ENCODE results near the gene TRAF7. TPM values are rescaled to one million over a fixed set of nuclear protein-coding genes. Genes with fewer than 3 reads are reported as not detected.

Gene TRAF7
- total RNA-seq, 1 experiment from 2014 or later, result 199 TPM

DNA sequence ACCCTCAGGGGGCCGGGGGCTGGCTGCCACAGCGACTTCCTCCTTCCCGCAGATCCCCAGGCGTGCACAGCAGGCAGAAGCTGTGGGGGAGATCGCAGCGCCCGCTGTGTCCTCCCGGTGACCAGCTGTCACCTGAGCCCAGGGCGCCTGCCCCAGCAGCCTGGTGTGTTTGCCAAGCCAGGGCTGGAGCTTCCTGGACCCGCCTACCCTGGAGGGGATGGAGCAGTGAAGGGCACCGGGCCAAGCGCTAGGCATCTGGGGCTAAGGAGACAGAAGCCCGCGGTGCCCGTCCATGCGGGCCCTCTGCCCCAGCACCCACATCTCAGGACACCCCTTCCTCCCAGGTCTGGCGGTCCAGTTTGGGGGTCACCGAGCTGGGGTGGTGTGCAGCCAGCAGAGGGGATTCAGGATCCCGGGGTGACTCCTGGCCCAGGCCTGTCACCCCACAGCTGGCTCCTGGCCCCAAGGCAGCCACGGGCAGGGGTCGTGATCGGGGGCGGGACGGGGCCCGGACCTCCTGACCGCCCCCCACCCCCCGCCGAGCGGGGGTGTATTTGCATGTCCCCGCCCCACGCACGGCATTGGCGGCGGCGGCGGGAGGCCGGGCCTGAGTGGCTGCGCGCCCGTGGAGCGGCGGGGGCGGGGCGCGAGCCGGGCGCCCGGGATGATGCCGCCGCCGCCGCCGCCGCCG lies 7.5 kb upstream of the TRAF7 start, which contains the start of gene RAB26:
TSS of gene RAB26 (plus strand) at position 645 of the 691 bp plus-strand sequence. CDS start 159 bp downstream, outside the sequence.
- Histone ChIP-seq H3K36me3 (ENCODE audit: low read depth) (peaks cover 10% of the 10 kb centered on the region), H3K4me3 (peak within 1 kb of the TSS; percentile 68), H4K20me1 (ENCODE audit: insufficient read depth) (peaks cover 35% of the 10 kb centered on the region), H3K27ac (peak within 1 kb of the TSS; percentile 37; the same call in 1 of the 2 replicates), H3K79me2 (ENCODE audit: low read depth) (peaks cover 26% of the 10 kb centered on the region), H3F3A (ENCODE audit: insufficient read depth, low read depth) (peaks cover 47% of the 10 kb centered on the region), H2AFZ (no peak within 1 kb of the TSS), H3K9me2 (ENCODE audit: insufficient read depth) (no peaks in the 10 kb centered on the region), H3K27me3 (ENCODE audit: insufficient read depth, low read depth) (no peaks in the 10 kb centered on the region), H3K4me1 (replicated peaks; ENCODE audit: insufficient read depth) (peaks cover 34% of the 10 kb centered on the region), H3K9me3 (ENCODE audit: insufficient read depth, low read depth) (no peaks in the 10 kb centered on the region), H3K4me2 (peak within 1 kb of the TSS; percentile 82)
- peak; percentile 91 to 98 for DNase-seq
- ChIA-PET CTCF (interaction anchor here (0.6 to 0.9 kb wide), 2 partner anchors 103 to 125 kb away, joined by 3 to 4 read pairs; no protein-coding TSS in a partner anchor), POLR2A (ENCODE audit: unreplicated experiment) (interaction anchor here (0.5 to 0.8 kb wide), 5 partner anchors 10 to 204 kb away, joined by 3 to 5 read pairs (median 4); partner anchors contain the start of gene RPS2)
- BruUV-seq (replicated peaks), result no TSS peak
- TF ChIP-seq, protein P1, sequence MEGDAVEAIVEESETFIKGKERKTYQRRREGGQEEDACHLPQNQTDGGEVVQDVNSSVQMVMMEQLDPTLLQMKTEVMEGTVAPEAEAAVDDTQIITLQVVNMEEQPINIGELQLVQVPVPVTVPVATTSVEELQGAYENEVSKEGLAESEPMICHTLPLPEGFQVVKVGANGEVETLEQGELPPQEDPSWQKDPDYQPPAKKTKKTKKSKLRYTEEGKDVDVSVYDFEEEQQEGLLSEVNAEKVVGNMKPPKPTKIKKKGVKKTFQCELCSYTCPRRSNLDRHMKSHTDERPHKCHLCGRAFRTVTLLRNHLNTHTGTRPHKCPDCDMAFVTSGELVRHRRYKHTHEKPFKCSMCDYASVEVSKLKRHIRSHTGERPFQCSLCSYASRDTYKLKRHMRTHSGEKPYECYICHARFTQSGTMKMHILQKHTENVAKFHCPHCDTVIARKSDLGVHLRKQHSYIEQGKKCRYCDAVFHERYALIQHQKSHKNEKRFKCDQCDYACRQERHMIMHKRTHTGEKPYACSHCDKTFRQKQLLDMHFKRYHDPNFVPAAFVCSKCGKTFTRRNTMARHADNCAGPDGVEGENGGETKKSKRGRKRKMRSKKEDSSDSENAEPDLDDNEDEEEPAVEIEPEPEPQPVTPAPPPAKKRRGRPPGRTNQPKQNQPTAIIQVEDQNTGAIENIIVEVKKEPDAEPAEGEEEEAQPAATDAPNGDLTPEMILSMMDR (conservative IDR thresholded peaks at IDR 0.05), result no peak
- no peak for TF ChIP-seq EZH2 (IDR thresholded peaks at IDR 0.05; ENCODE audit: low read depth)
- intact Hi-C loops (cut with micrococcal nuclease; ENCODE audit: unreplicated experiment), result loop anchor here (2.0 to 10.0 kb wide), 3 partner anchors 56 to 283 kb away; no protein-coding TSS in a partner anchor

DNA sequence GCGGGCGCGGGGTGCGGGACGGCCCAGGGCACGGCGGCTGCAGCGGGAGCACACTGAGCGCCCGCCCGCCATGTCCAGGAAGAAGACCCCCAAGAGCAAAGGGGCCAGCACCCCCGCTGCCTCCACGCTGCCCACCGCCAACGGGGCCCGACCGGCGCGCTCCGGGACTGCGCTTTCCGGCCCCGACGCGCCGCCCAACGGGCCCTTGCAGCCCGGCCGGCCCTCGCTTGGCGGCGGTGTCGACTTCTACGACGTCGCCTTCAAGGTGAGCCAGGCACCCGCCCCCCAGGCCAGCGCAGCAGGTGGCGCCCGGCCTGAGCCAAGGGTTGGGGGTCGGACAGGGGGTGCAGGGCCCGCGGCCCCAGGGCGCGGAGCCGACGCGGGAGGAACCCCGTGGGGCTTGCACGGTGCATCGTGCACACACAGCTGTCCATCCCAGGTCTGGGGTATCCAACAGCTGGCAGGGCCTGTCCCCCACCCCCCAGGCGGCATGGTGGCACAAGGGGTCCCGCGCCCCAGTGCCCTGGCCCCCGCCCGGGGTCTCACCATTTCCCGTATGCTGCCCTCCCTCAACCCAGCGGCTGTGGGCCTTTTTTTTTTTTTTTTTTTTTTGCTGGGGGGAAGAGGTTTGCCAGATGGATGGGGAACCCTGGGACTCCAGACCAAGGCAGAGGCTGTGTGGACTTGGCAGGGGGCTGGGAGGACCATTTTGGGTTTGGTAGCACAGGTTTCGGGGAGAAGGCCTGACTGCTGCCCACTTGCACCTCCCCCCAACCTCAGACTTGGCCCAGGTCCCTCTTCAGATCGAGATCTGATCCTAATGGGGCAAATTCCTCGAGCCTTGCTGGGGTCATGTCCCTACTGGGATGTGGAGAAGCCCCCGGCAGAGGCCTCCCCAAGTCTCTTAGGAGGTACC lies 6.6 kb upstream of the TRAF7 start:
- H3K9me2 ChIP-seq (ENCODE audit: insufficient read depth), result no peaks in the 10 kb centered on the region
- peaks cover 42% of the 10 kb centered on the region for H4K20me1 ChIP-seq (ENCODE audit: insufficient read depth)
- H3K4me1 ChIP-seq (replicated peaks; ENCODE audit: insufficient read depth), result peaks cover 34% of the 10 kb centered on the region
- ChIA-PET POLR2A (ENCODE audit: unreplicated experiment) (interaction anchor here (0.5 kb wide), 1 partner anchor 205 kb away, joined by 3 read pairs; no protein-coding TSS in a partner anchor), CTCF (no interaction called here)
- intact Hi-C loops (cut with micrococcal nuclease; ENCODE audit: unreplicated experiment), result loop anchor here (2.0 to 10.0 kb wide), 3 partner anchors 57 to 284 kb away; no protein-coding TSS in a partner anchor
- peaks cover 55% of the 10 kb centered on the region for H3F3A ChIP-seq (ENCODE audit: insufficient read depth, low read depth)
- H3K36me3 ChIP-seq (ENCODE audit: low read depth), result peaks cover 19% of the 10 kb centered on the region
- no peaks in the 10 kb centered on the region for H3K9me3 ChIP-seq (ENCODE audit: insufficient read depth, low read depth)
- TF ChIP-seq, protein P1 (conservative IDR thresholded peaks at IDR 0.05), result no peak
- TF ChIP-seq EZH2 (IDR thresholded peaks at IDR 0.05; ENCODE audit: low read depth), result no peak
- TSS peak; percentile 30 for BruUV-seq (replicated peaks)
- peak; percentile 46 to 51 for DNase-seq
- H3K79me2 ChIP-seq (ENCODE audit: low read depth), result peaks cover 35% of the 10 kb centered on the region
- no peak overlapping the region for H2AFZ ChIP-seq
- peak overlapping the region; percentile 68 for H3K4me3 ChIP-seq
- H3K27me3 ChIP-seq (ENCODE audit: insufficient read depth, low read depth), result no peaks in the 10 kb centered on the region
- H3K27ac ChIP-seq, result peak overlapping the region; percentile 27; the same call in 1 of the 2 replicates
- H3K4me2 ChIP-seq, result peak overlapping the region; percentile 82

Data from PC-9 (cell line).